ENCODE measurements around the gene DISP3.

DISP3 gene

DNA sequence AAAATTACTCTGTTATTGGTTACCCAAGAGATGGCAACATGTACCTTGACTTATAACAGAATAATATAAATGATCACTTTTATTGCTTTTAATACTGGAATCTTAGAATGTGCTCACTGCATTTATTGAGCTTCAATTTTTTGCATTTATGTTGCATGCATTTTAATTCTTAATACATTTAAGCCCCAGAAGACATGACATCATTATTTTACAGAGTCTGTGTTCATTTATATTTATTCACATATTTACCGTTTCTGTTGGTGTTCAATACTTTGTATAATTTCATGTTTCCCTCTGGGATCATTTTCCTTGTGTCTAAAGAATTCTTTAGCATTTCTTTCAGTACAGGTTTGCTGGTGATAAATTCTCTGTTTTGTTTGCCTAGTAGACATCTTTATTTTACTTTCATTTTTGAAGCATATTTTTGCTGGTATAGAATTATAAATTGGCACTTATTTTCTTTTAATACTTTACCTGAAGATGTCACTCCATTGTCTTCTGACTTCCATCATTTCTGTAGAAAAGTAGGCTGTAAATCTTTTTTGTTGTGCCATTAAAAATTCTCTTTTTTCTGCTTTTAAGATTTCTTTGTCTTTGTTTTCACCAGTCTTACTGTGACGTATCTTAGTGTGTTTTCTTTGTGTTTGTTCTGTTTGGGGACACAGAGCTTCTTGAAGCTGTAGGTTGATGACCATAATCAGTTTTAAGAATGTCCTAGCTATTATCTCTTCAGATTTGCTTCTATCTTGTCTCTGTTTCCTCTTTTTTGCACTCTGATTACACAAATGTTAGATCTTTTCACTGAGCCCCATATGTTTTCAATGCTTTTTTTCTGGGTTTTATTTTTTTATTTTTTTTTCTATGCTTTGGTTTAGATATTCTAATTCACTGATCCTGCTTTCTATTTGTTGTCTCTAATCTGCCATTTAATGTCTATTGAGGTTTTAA lies 26.9 kb downstream of the DISP3 start:
- H3K27ac ChIP-seq (ENCODE audit: low read length) = no peak overlapping the region
- peaks cover under 1% of the 10 kb centered on the region; the same call in 1 of the 2 replicates for H3K4me1 ChIP-seq (ENCODE audit: insufficient read depth, low read length)
- no peak overlapping the region for H3K4me3 ChIP-seq (ENCODE audit: low read length)
- no peak overlapping the region for H3K9ac ChIP-seq (ENCODE audit: low read depth, low read length)
- H3K9me3 ChIP-seq (ENCODE audit: insufficient read depth, low read depth, low read length) = peaks cover 35% of the 10 kb centered on the region
- H3K36me3 ChIP-seq (ENCODE audit: insufficient read depth, low read depth, low read length) = peaks cover 41% of the 10 kb centered on the region
- H3K27me3 ChIP-seq (ENCODE audit: insufficient read depth, low read length) = no peaks in the 10 kb centered on the region

DNA sequence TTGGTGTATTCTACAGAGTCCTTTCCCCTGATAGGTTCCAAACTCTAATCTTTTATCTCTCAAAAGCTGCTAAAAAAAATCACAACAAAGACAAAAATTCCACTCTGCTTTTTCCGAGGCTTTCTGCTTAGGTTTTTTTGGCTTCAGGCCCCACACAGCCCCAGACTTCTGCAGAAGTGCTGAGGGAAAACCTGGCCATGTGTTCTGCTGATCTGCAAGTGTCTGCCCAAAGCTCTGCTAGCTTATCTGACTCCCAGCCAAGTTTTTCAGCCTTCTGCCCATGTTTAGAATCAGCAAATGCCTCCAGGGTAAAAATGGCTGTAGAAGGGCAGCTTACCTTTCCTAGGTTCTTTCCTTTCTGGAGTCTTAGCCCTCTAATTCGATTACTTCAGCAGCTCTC lies 28.4 kb downstream of the DISP3 start:
- Histone ChIP-seq H3K4me3 (ENCODE audit: low read length) (no peak overlapping the region), H3K4me1 (ENCODE audit: insufficient read depth, low read length) (no peaks in the 10 kb centered on the region), H3K27ac (ENCODE audit: low read length) (no peak overlapping the region), H3K9me3 (ENCODE audit: insufficient read depth, low read depth, low read length) (peaks cover 35% of the 10 kb centered on the region), H3K9ac (ENCODE audit: low read depth, low read length) (no peak overlapping the region), H3K36me3 (ENCODE audit: insufficient read depth, low read depth, low read length) (peaks cover 41% of the 10 kb centered on the region), H3K27me3 (ENCODE audit: insufficient read depth, low read length) (no peaks in the 10 kb centered on the region)

DNA sequence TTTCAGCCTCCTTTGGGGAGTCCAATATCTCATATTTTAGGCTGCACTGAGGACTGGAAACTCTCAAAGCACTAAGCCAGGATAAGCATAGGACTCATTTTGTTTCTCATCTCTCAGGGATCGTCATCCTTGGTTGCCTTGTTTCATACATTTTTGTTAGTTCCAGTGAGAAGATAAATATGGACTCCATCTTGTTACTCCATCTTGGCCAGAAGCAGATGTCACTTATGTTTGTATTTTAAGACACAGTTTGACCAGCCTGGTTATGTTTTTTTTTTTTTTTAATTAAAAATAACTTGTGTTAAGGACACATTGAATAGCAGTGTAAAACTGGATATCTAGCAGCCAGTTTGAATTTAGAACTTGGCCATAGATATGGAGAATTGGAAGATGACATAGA lies 34.7 kb downstream of the DISP3 start:
- Histone ChIP-seq H3K4me1 (ENCODE audit: insufficient read depth, low read length) (no peaks in the 10 kb centered on the region), H3K27ac (ENCODE audit: low read length) (no peak overlapping the region), H3K9me3 (ENCODE audit: insufficient read depth, low read depth, low read length) (peaks cover 4% of the 10 kb centered on the region; the same call in 1 of the 2 replicates), H3K27me3 (ENCODE audit: insufficient read depth, low read length) (no peaks in the 10 kb centered on the region), H3K4me3 (ENCODE audit: low read length) (no peak overlapping the region), H3K36me3 (ENCODE audit: insufficient read depth, low read depth, low read length) (no peaks in the 10 kb centered on the region), H3K9ac (ENCODE audit: low read depth, low read length) (no peak overlapping the region)

DNA sequence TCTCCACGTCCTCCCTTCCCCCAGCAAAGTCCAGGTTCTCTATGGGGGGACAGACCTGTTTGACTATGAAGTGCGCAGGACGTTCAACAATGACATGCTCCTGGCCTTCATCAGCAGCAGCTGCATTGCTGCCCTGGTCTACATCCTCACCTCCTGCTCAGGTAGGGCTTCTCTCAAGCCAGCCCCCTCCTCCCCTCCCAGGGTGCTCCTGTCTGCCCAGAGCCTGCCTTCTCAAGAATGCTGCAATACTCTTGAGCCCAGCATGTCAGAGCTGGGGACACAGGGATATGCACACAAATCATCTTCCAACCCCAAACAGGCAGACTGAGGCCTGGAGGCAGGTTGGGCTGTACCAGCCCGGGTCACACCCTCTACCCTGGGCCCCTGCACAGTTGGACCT lies 35.4 kb downstream of the DISP3 start:
- H3K27ac ChIP-seq (ENCODE audit: low read length) = no peak overlapping the region
- H3K9ac ChIP-seq (ENCODE audit: low read depth, low read length) = no peak overlapping the region
- peaks cover under 1% of the 10 kb centered on the region; the same call in 1 of the 2 replicates for H3K36me3 ChIP-seq (ENCODE audit: insufficient read depth, low read depth, low read length)
- H3K9me3 ChIP-seq (ENCODE audit: insufficient read depth, low read depth, low read length) = peaks cover 2% of the 10 kb centered on the region; the same call in 1 of the 2 replicates
- H3K4me1 ChIP-seq (ENCODE audit: insufficient read depth, low read length) = no peaks in the 10 kb centered on the region
- H3K27me3 ChIP-seq (ENCODE audit: insufficient read depth, low read length) = no peaks in the 10 kb centered on the region
- no peak overlapping the region for H3K4me3 ChIP-seq (ENCODE audit: low read length)

DNA sequence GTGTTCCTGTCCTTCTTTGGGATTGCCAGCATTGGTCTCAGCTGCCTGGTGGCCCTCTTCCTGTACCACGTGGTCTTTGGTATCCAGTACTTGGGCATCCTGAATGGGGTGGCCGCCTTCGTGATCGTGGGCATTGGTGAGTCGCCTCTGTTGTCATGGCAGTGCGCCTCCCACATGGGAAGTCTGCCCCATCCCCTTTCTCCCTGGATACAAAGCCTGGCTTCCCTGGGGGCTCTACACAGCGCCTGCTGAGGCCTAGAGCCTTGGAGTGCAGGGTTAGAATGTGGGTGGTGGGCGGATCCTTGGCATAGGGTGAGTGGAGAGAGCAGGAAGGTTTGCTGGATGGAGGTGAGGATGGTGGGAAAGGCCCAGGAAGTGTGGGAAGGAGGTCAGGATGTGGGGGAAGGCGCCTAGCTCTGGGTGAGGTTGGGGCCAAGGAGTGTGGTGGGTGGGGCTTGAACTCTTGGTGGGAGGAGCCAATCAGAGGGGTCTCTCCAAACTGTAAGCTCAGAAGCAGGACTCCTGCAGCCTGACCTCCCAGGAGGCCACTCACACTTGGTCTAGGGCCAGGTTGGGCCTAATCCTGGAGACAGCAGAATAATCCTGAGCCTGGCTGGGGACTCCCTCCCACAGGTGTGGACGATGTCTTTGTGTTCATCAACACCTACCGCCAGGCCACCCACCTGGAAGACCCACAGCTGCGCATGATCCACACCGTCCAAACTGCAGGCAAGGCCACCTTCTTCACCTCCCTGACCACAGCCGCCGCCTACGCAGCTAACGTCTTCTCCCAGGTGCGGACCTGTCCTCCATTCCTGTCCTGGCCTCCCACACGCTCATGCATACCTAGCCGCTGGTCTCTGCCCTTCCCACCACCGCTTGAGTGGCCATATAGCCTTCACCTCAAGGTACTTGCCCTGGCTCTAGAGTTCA lies 36.7 kb downstream of the DISP3 start:
- H3K27me3 ChIP-seq (ENCODE audit: insufficient read depth, low read length) = no peaks in the 10 kb centered on the region
- no peak overlapping the region for H3K9ac ChIP-seq (ENCODE audit: low read depth, low read length)
- no peaks in the 10 kb centered on the region for H3K9me3 ChIP-seq (ENCODE audit: insufficient read depth, low read depth, low read length)
- peaks cover 4% of the 10 kb centered on the region for H3K36me3 ChIP-seq (ENCODE audit: insufficient read depth, low read depth, low read length)
- no peaks in the 10 kb centered on the region for H3K4me1 ChIP-seq (ENCODE audit: insufficient read depth, low read length)
- H3K4me3 ChIP-seq (ENCODE audit: low read length) = no peak overlapping the region
- no peak overlapping the region for H3K27ac ChIP-seq (ENCODE audit: low read length)

DNA sequence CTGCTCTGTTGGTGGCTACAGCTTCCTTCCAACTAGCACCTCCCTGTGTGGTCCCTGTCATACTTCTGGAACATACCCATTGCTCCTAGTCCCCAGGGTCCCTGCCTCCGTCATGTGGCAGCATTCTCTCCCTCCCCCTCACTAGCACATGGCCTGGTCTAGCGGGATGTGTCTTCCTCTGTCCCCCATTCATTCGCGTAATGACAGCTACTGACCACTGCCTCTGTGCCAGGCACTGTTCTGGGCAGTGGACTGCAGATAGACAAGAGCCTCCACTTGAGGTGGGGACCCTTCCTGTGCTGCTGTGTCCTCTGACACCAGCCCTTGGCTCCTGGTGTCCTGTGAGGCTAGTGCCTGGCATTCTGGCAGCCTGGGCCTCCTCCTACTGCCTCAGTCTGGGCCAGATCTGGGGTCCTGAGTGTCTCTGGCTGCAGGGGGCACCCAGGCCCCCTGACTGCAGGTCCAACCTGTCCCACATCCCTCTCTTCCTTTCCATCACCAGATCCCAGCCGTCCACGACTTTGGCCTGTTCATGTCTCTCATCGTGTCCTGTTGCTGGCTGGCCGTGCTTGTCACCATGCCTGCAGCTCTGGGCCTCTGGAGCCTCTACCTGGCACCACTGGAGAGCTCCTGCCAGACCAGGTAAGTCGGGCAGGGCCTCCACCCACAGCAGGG lies 38.1 kb downstream of the DISP3 start:
- H3K27ac ChIP-seq (ENCODE audit: low read length) = no peak overlapping the region
- H3K9ac ChIP-seq (ENCODE audit: low read depth, low read length) = no peak overlapping the region
- H3K9me3 ChIP-seq (ENCODE audit: insufficient read depth, low read depth, low read length) = no peaks in the 10 kb centered on the region
- H3K27me3 ChIP-seq (ENCODE audit: insufficient read depth, low read length) = no peaks in the 10 kb centered on the region
- H3K4me1 ChIP-seq (ENCODE audit: insufficient read depth, low read length) = no peaks in the 10 kb centered on the region
- peaks cover 4% of the 10 kb centered on the region for H3K36me3 ChIP-seq (ENCODE audit: insufficient read depth, low read depth, low read length)
- H3K4me3 ChIP-seq (ENCODE audit: low read length) = no peak overlapping the region

DNA sequence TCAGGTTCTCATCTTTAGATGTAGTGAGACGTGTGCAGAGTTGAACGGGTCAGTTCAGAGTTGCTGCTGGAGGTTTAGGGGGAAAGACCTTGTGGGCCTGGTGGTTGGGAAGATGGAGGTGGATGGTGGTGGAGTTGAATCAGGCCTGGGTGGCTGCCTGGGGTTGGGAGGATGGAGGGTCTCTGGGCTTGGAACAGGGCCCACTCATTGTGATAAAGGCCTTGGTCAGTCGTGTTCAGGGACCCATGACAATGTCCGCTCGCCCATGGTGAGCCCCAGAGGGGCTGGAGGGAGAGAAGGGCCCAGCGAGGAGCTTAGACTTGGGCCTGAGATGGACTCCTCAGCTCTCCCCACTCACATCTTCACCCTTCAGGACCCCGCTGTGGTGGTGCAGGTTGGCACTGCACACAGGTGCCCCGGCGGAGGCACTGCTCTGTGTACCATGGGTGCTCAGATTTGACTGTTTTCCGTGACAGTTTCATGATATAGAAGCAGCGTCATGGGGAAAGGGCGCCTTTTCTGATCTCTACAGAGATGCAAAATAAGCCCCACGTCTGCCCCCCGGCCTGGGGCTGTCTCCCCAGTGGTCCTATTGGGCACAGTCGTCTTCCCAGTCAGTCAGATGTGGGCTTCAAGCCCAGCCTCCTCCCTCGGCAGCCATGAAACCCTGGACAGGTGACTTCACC lies 39.2 kb downstream of the DISP3 start:
- H3K4me1 ChIP-seq (ENCODE audit: insufficient read depth, low read length) = no peaks in the 10 kb centered on the region
- no peak overlapping the region for H3K27ac ChIP-seq (ENCODE audit: low read length)
- no peak overlapping the region for H3K4me3 ChIP-seq (ENCODE audit: low read length)
- H3K9ac ChIP-seq (ENCODE audit: low read depth, low read length) = no peak overlapping the region
- H3K27me3 ChIP-seq (ENCODE audit: insufficient read depth, low read length) = no peaks in the 10 kb centered on the region
- peaks cover 4% of the 10 kb centered on the region for H3K36me3 ChIP-seq (ENCODE audit: insufficient read depth, low read depth, low read length)
- no peaks in the 10 kb centered on the region for H3K9me3 ChIP-seq (ENCODE audit: insufficient read depth, low read depth, low read length)

DNA sequence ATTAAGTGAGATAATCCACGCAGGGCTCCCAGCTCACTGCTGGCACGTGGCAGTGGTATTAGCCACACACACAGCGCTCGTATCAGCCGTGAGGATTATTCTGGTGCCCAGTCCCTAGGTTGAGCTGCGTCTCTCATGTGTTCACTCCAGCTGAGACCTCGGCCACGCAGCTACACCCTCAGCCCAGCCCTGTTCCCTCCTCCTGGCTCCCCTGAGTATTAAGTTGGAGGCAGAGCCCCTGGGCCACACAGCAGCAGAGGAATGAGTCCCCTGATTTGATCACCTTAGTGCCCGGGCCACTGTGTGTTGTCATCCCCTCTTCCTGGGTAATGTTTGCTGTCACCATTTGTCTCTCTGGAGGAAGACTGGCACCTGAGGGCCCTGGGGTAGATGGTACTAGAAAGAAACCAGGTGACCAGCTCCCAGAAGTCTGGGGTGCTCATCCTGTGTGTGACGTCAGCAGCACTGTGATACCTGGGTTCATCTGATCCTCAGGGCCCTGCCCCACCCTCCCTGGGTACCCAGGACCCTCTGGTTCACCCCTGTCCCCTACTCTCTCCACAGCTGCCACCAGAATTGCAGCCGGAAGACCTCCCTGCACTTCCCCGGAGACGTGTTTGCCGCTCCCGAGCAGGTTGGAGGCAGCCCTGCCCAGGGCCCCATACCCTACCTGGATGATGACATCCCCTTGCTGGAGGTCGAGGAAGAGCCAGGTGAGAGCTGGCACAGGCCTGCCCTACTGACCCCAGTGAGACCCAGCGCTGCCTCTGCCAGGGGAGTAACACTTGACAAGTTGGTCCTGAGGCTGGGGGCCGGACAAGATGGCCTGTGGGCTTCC lies 40.1 kb downstream of the DISP3 start:
- H3K27me3 ChIP-seq (ENCODE audit: insufficient read depth, low read length) = no peaks in the 10 kb centered on the region
- H3K9ac ChIP-seq (ENCODE audit: low read depth, low read length) = no peak overlapping the region
- H3K27ac ChIP-seq (ENCODE audit: low read length) = no peak overlapping the region
- no peaks in the 10 kb centered on the region for H3K9me3 ChIP-seq (ENCODE audit: insufficient read depth, low read depth, low read length)
- H3K4me3 ChIP-seq (ENCODE audit: low read length) = no peak overlapping the region
- peaks cover 4% of the 10 kb centered on the region for H3K36me3 ChIP-seq (ENCODE audit: insufficient read depth, low read depth, low read length)
- H3K4me1 ChIP-seq (ENCODE audit: insufficient read depth, low read length) = no peaks in the 10 kb centered on the region

DNA sequence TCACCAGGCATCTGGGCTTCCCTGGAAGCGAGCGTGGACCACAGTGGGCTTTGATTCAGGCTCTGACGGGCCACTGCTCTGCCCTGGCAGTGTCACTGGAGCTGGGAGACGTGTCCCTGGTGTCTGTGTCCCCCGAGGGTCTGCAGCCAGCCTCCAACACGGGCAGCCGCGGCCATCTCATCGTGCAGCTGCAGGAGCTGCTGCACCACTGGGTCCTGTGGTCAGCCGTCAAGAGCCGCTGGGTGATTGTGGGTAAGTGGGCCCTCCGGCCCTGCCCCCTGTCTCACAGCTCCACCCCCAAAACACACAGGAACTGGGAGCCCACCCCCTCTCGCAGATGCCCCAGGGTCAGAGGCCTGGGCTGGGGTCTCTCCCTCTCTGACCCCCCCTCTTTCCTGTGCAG lies 40.7 kb downstream of the DISP3 start:
- H3K27ac ChIP-seq (ENCODE audit: low read length) = no peak overlapping the region
- no peaks in the 10 kb centered on the region for H3K4me1 ChIP-seq (ENCODE audit: insufficient read depth, low read length)
- peaks cover 4% of the 10 kb centered on the region for H3K36me3 ChIP-seq (ENCODE audit: insufficient read depth, low read depth, low read length)
- H3K4me3 ChIP-seq (ENCODE audit: low read length) = no peak overlapping the region
- H3K9me3 ChIP-seq (ENCODE audit: insufficient read depth, low read depth, low read length) = no peaks in the 10 kb centered on the region
- H3K27me3 ChIP-seq (ENCODE audit: insufficient read depth, low read length) = no peaks in the 10 kb centered on the region
- H3K9ac ChIP-seq (ENCODE audit: low read depth, low read length) = no peak overlapping the region

DNA sequence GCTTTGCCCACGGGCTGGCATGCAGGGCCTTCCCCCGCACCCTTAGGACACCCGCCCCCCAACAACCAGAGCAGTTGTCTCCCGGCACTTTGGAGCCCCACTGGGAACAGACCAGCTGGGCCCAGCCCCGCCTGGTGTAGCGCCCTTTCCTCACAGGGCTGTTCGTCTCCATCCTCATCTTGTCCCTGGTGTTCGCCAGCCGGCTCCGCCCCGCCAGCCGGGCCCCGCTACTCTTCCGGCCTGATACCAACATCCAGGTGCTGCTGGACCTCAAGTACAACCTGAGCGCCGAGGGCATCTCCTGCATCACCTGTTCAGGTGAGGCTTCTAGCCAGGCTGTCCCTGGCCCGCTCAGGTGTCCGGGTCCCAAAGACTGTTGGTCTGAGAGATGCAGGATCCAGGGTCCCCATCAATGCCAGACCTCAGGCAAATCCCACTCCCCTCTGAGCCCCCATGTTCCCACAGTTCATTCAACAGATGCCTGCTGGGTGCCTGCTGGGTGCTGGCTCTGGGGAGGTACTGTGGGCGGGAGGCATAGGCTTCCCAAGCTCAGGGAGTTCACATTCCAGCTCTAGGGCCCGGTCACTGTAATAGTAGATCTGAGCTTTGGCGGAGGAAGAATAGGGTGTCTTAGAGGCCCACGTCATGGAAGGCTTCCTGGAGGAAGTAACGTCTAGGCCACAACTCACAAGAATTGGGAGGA lies 41.7 kb downstream of the DISP3 start:
- peaks cover 4% of the 10 kb centered on the region for H3K36me3 ChIP-seq (ENCODE audit: insufficient read depth, low read depth, low read length)
- H3K27ac ChIP-seq (ENCODE audit: low read length) = no peak overlapping the region
- H3K9ac ChIP-seq (ENCODE audit: low read depth, low read length) = no peak overlapping the region
- H3K27me3 ChIP-seq (ENCODE audit: insufficient read depth, low read length) = no peaks in the 10 kb centered on the region
- no peaks in the 10 kb centered on the region for H3K4me1 ChIP-seq (ENCODE audit: insufficient read depth, low read length)
- no peak overlapping the region for H3K4me3 ChIP-seq (ENCODE audit: low read length)
- H3K9me3 ChIP-seq (ENCODE audit: insufficient read depth, low read depth, low read length) = no peaks in the 10 kb centered on the region

Measured in iPS-20b (cell line).